ENCODE measurements around the gene SLC2A4.

DNA sequence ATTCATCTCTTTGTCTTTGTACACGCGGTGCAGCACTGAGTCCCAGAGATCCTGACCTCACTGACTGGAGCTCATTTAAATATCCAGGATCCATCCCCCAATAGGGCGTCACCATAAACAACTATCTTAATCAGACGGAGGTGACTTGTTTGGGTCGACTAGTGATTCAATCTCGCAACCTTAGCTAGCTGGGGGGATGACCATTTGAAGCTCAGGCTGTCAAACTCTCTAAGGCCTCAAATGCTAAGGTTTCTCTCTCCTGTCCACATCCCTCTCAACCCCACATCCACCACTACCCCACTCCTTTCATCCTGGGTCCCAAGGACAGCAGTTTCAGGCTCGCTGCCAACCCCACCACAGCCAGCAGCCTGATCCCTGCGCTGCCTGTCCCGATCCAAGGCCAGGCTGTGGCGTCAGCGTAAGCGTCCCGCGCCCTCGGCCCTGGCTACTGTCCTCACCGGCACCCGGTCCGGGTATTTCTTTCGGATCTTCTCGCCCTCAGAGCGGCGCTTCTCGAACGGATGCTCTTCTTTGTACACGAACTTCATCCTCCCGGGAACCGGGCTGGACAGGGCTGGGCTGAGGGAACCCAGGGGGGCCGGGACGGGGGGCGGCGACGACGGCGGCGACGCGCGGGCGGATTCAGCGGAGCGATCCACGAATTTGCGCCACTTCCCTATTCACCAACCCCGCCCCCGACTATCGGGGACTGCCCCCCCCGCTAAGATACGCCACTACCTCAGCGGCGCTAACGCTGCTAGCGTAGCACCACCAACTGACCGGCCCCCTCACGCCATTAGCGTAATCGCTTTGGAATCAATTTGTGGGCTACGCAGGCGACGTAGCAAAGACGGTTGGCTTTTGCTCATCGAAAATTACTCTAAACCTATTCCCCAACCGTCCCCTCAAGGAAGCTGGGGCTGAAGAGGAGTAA, 39.5 kb upstream of the SLC2A4 start, which contains the start of gene GABARAP:
- TF ChIP-seq, protein P1, sequence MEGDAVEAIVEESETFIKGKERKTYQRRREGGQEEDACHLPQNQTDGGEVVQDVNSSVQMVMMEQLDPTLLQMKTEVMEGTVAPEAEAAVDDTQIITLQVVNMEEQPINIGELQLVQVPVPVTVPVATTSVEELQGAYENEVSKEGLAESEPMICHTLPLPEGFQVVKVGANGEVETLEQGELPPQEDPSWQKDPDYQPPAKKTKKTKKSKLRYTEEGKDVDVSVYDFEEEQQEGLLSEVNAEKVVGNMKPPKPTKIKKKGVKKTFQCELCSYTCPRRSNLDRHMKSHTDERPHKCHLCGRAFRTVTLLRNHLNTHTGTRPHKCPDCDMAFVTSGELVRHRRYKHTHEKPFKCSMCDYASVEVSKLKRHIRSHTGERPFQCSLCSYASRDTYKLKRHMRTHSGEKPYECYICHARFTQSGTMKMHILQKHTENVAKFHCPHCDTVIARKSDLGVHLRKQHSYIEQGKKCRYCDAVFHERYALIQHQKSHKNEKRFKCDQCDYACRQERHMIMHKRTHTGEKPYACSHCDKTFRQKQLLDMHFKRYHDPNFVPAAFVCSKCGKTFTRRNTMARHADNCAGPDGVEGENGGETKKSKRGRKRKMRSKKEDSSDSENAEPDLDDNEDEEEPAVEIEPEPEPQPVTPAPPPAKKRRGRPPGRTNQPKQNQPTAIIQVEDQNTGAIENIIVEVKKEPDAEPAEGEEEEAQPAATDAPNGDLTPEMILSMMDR (IDR thresholded peaks at IDR 0.05; ENCODE audit: insufficient read depth, low read length, poor library complexity, severe bottlenecking), result no peak
- no peak for TF ChIP-seq EZH2phosphoT487 (conservative IDR thresholded peaks at IDR 0.05; ENCODE audit: low read length)

Data from SU-DHL-6 (cell line).